Caco-2 (cell line): ENCODE data around the gene ZNF776. TPM values are rescaled to one million over a fixed set of nuclear protein-coding genes. Genes with fewer than 3 reads are reported as not detected.

Experiments
- Bru-seq: library from RNA; stranded (reverse); fragments of 400-500 nt; gene quantifications from one replicate; lab custom pipeline; 2021; lab: Mats Ljungman, UMichigan
- BruChase-seq, 2 experiments: library from RNA; stranded (reverse); fragments of 400-500 nt; gene quantifications; one replicate each; lab custom pipeline; 2021; lab: Mats Ljungman, UMichigan
- BruUV-seq: library from RNA; stranded (reverse); fragments of 400-500 nt; replicated peaks from 2 replicates; lab custom pipeline; 2021; lab: Mats Ljungman, UMichigan
- CTCF ChIA-PET: fragments of 300-600 bp; sonication (Branson Sonifier 250); formaldehyde crosslinking; loops from one replicate; lab custom pipeline; 2022; ENCODE audit warnings: antibody characterized with exemption; lab: Charles Lee
- POLR2A ChIA-PET: fragments of 300-600 bp; sonication (Branson Sonifier 250); formaldehyde crosslinking; loops from one replicate; lab custom pipeline; 2022; ENCODE audit warnings: antibody characterized with exemption; lab: Charles Lee
- DNase-seq, 2 experiments: peaks; one replicate each; pipeline versions ENCODE4 v3.0.0 to v3.0.0-alpha.2; 2020 to 2022
- H3K27me3 ChIP-seq: replicated peaks from 2 replicates; pipeline ENCODE4 v1.6.0; 2011; ENCODE audit warnings: low read length; ENCODE audit not compliant: control insufficient read depth, insufficient read depth
- H3K36me3 ChIP-seq: 2 replicates; pipeline ENCODE4 v1.5.1; 2011; ENCODE audit warnings: low read length; ENCODE audit not compliant: control insufficient read depth, insufficient read depth
- H3K4me1 ChIP-seq: fragments of 250-450 bp; sonication (Bioruptor Pico); 2 replicates; pipeline ENCODE4 v1.5.1; 2020; ENCODE audit warnings: mild to moderate bottlenecking
- H3K4me3 ChIP-seq: 2 replicates; pipeline ENCODE4 v1.5.1; 2011; ENCODE audit warnings: low read depth, mild to moderate bottlenecking, control low read depth, low read length
- H3K9me3 ChIP-seq: fragments of 250-450 bp; sonication (Bioruptor Pico); 2 replicates; pipeline ENCODE4 v1.5.1; 2020; ENCODE audit warnings: mild to moderate bottlenecking, moderate library complexity
- H3K27ac Mint-ChIP-seq: one replicate; pipeline ENCODE4 v1.8.0; 2022; ENCODE audit warnings: mixed read lengths; ENCODE audit not compliant: unreplicated experiment
- H3K27me3 Mint-ChIP-seq: one replicate; pipeline ENCODE4 v1.8.0; 2022; ENCODE audit warnings: mixed read lengths; ENCODE audit not compliant: insufficient read depth, unreplicated experiment
- H3K36me3 Mint-ChIP-seq: one replicate; pipeline ENCODE4 v1.8.0; 2022; ENCODE audit warnings: mild to moderate bottlenecking, mixed read lengths; ENCODE audit not compliant: insufficient read depth, unreplicated experiment
- H3K4me1 Mint-ChIP-seq: one replicate; pipeline ENCODE4 v1.8.0; 2022; ENCODE audit warnings: low read depth, mixed read lengths; ENCODE audit not compliant: unreplicated experiment
- H3K4me3 Mint-ChIP-seq: one replicate; pipeline ENCODE4 v1.8.0; 2022; ENCODE audit warnings: mild to moderate bottlenecking, moderate library complexity, mixed read lengths; ENCODE audit not compliant: unreplicated experiment
- H3K9me3 Mint-ChIP-seq: one replicate; pipeline ENCODE4 v1.8.0; 2022; ENCODE audit warnings: mixed read lengths; ENCODE audit not compliant: unreplicated experiment
- CTCF ChIP-seq, 2 experiments: fragments of 200-600 bp in 1 of 2; IDR thresholded peaks; 1 replicate in 1 of 2; 2 replicates in 1 of 2; pipeline versions ENCODE4 v1.5.1 to v1.8.0; 2011 to 2022; ENCODE audit warnings: antibody characterized with exemption in 1 of 2, control low read depth in 1 of 2, inconsistent platforms in 1 of 2, low read depth in 1 of 2, low read length in 1 of 2, mild to moderate bottlenecking in 1 of 2, moderate library complexity in 1 of 2; ENCODE audit not compliant: insufficient read depth in 1 of 2, severe bottlenecking in 1 of 2, unreplicated experiment in 1 of 2
- intact Hi-C: fragments of 100-400 bp; cut with micrococcal nuclease; formaldehyde crosslinking; loops from one replicate; pipeline ENCODE4 v1.10.0; 2022; ENCODE audit not compliant: unreplicated experiment
- long read RNA-seq: library from polyadenylated mRNA; stranded (forward); transcript quantifications from one replicate; pipeline ENCODE4 v2.0.0, GENCODE V29; 2022
- total RNA-seq: library from RNA; stranded (reverse); gene quantifications from 2 replicates; pipeline ENCODE4 v1.2.3, GENCODE V29; 2022

Gene ZNF776
- total RNA-seq (15.6 and 16.0 TPM in 2 replicates), Bru-seq, nascent RNA (percentile 92 among the genes with signal in this experiment), BruChase-seq, experiment 1, labeled RNA remaining after a 2-hour chase (percentile 97 among the genes with signal in this experiment), BruChase-seq, experiment 2, labeled RNA remaining after a 6-hour chase (percentile 88 among the genes with signal in this experiment)
- long read RNA-seq, full-length matches to known transcripts = 6 of 22 reads
- long read RNA-seq, partial matches to known transcripts = 0 of 22 reads
- long read RNA-seq, other reads (novel, unspliced or antisense) = 16 of 22 reads

- H3K27me3 ChIP-seq = no peaks in the 10 kb centered on the region
- Mint-ChIP-seq H3K27ac (peak within 1 kb of the TSS; percentile 99), H3K9me3 (peaks cover 7% of the 10 kb centered on the region), H3K36me3 (peaks cover 52% of the 10 kb centered on the region), H3K4me1 (peaks cover 12% of the 10 kb centered on the region), H3K27me3 (no peaks in the 10 kb centered on the region), H3K4me3 (peak within 1 kb of the TSS; percentile 100)
- ChIA-PET POLR2A (interaction anchor here (0.6 to 1.0 kb wide), 5 partner anchors 11 to 72 kb away, joined by 3 to 7 read pairs (median 3); partner anchors contain the start of genes ZNF551 and ZNF552), CTCF (no interaction called here)
- H3K9me3 ChIP-seq = no peaks in the 10 kb centered on the region; the same call in 1 of the 2 replicates
- TSS peak; percentile 54 for BruUV-seq
- intact Hi-C loops = loop anchor here (1.0 to 5.0 kb wide), 4 partner anchors 65 to 168 kb away; partner anchors contain the start of genes ZNF211, ZNF416 and ZNF552
- no peak for TF ChIP-seq CTCF (IDR thresholded peaks at IDR 0.05; ENCODE audit: insufficient read depth in 1 of 2, low read depth in 1 of 2, low read length in 1 of 2, severe bottlenecking in 1 of 2, unreplicated experiment in 1 of 2)
- H3K36me3 ChIP-seq = peaks cover 6% of the 10 kb centered on the region
- H3K4me1 ChIP-seq = peaks cover 4% of the 10 kb centered on the region; the same call in 1 of the 2 replicates
- DNase-seq = peak; percentile 86 to 89
- H3K4me3 ChIP-seq = peak within 1 kb of the TSS; percentile 100
These were observed at the start of gene ZNF776 for GRCh38 chr19:57746580-57747471. Gene ZNF776, plus strand, starts transcription at chr19:57746815. Its CDS starts 244 bp downstream, at chr19:57747059.

- TF ChIP-seq CTCF (IDR thresholded peaks at IDR 0.05; ENCODE audit: insufficient read depth in 1 of 2, low read depth in 1 of 2, low read length in 1 of 2, severe bottlenecking in 1 of 2, unreplicated experiment in 1 of 2) = no peak
- Mint-ChIP-seq H3K27ac (no peak overlapping the region), H3K4me3 (no peak overlapping the region), H3K27me3 (no peaks in the 10 kb centered on the region), H3K4me1 (no peaks in the 10 kb centered on the region), H3K9me3 (peaks cover 46% of the 10 kb centered on the region), H3K36me3 (peaks cover 32% of the 10 kb centered on the region)
- no peak overlapping the region for H3K4me3 ChIP-seq
- H3K9me3 ChIP-seq = peaks cover 23% of the 10 kb centered on the region
- no TSS peak for BruUV-seq
- no peaks in the 10 kb centered on the region for H3K27me3 ChIP-seq
- no peaks in the 10 kb centered on the region for H3K4me1 ChIP-seq
- no peak for DNase-seq
- intact Hi-C loops = no loop called here
- ChIA-PET POLR2A (no interaction called here), CTCF (no interaction called here)
- H3K36me3 ChIP-seq = no peaks in the 10 kb centered on the region
These were observed 45.0 kb upstream of the ZNF776 start for GRCh38 chr19:57701625-57702024.

- ChIA-PET POLR2A (no interaction called here), CTCF (no interaction called here)
- H3K36me3 ChIP-seq = no peaks in the 10 kb centered on the region
- no peaks in the 10 kb centered on the region for H3K4me1 Mint-ChIP-seq
- no TSS peak for BruUV-seq
- H3K9me3 ChIP-seq = peaks cover 20% of the 10 kb centered on the region
- no peak overlapping the region for H3K4me3 ChIP-seq
- TF ChIP-seq CTCF (IDR thresholded peaks at IDR 0.05; ENCODE audit: insufficient read depth in 1 of 2, low read depth in 1 of 2, low read length in 1 of 2, severe bottlenecking in 1 of 2, unreplicated experiment in 1 of 2) = no peak
- no peaks in the 10 kb centered on the region for H3K27me3 Mint-ChIP-seq
- DNase-seq = no peak
- intact Hi-C loops = no loop called here
- H3K27me3 ChIP-seq = no peaks in the 10 kb centered on the region
- H3K36me3 Mint-ChIP-seq = peaks cover 38% of the 10 kb centered on the region
- no peaks in the 10 kb centered on the region for H3K4me1 ChIP-seq
- H3K4me3 Mint-ChIP-seq = no peak overlapping the region
- H3K9me3 Mint-ChIP-seq = peaks cover 45% of the 10 kb centered on the region
- no peak overlapping the region for H3K27ac Mint-ChIP-seq
These were observed 40.3 kb upstream of the ZNF776 start for GRCh38 chr19:57706346-57706745.
